ENCODE measurements around the gene USP12. TPM values are rescaled to one million over a fixed set of nuclear protein-coding genes. Genes with fewer than 3 reads are reported as not detected.

Gene USP12, protein sequence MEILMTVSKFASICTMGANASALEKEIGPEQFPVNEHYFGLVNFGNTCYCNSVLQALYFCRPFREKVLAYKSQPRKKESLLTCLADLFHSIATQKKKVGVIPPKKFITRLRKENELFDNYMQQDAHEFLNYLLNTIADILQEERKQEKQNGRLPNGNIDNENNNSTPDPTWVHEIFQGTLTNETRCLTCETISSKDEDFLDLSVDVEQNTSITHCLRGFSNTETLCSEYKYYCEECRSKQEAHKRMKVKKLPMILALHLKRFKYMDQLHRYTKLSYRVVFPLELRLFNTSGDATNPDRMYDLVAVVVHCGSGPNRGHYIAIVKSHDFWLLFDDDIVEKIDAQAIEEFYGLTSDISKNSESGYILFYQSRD
- 16.2 to 17.2 TPM (median 17.0 TPM) in 5 replicates for total RNA-seq (2022; extraction: Qiagen RNA extraction)

DNA sequence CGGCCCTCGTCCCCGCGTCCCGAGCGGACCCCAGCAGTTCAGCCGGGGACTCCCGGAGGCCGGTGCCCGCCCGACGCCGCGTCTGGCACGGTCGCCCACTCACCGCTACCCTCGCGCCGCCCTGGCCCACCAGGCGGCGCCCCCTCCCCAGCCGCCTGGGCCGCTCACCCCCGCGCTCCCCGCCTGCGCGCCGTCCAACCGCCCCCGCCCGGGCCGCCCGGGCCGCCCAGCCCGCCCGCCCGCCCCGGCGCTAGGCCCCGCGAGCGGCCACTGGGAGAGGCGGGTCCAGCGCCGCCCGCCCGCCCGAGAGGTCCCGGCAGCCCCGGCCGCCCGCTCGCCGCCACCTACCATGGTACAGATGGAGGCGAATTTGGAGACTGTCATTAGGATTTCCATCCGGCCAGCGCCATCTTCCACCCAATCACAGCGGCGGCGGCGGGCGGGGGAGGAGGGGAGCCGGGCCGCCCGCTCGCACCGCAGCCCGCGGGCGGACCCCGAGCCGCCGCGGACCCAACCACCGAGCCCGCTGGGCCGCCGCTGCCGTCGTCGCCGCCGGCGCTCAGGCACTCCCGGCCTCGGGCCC is at the start of gene USP12:
Gene USP12, minus strand, starts transcription at position 568 of the 583 bp plus-strand sequence. Its CDS starts 172 bp downstream, at position 396.

Other genes with a start within 250 kb of the USP12 start
- gene RPL21, start 79.7 kb upstream of the USP12 start, total RNA-seq (2022; extraction: Qiagen RNA extraction), result 1,257 to 1,394 TPM (median 1,323 TPM) in 5 replicates
- gene RASL11A, start 99.0 kb upstream of the USP12 start, total RNA-seq (2022; extraction: Qiagen RNA extraction), result 4.1 to 6.0 TPM (median 4.8 TPM) in 5 replicates